K562 (cell line): ENCODE data around the gene PIGT. TPM values are rescaled to one million over a fixed set of nuclear protein-coding genes. Genes with fewer than 3 reads are reported as not detected.

Experiments used
- ELK1 ChIP-seq: sonication (generic); formaldehyde crosslinking; IDR thresholded peaks from 2 replicates; pipeline ENCODE4 v1.8.1; 2022; ENCODE audit warnings: missing genetic modification reagents
- GTF2E2 ChIP-seq: fragments of 200-800 bp; sonication (Bioruptor generic); IDR thresholded peaks from 2 replicates; pipeline ENCODE4 v1.6.1; 2016; ENCODE audit warnings: missing genetic modification characterization, missing compliant biosample characterization
- GTF3C2 ChIP-seq: IDR thresholded peaks from 3 replicates; pipeline ENCODE4 v1.6.1; 2011; ENCODE audit warnings: borderline replicate concordance, mild to moderate bottlenecking, moderate library complexity; ENCODE audit not compliant: insufficient read length; ENCODE audit errors: extremely low read depth
- LARP7 ChIP-seq: fragments of 450-650 bp; IDR thresholded peaks from 2 replicates; pipeline ENCODE4 v1.6.1; 2016
- MIER1 ChIP-seq: fragments of 450-650 bp; IDR thresholded peaks from 2 replicates; pipeline ENCODE4 v1.6.1; 2016; ENCODE audit warnings: antibody characterized with exemption, mild to moderate bottlenecking, low read depth
- NFYB ChIP-seq: IDR thresholded peaks from 2 replicates; pipeline ENCODE4 v1.6.1; 2011; ENCODE audit warnings: mild to moderate bottlenecking, moderate library complexity; ENCODE audit not compliant: insufficient read length; ENCODE audit errors: extremely low read depth
- NKRF ChIP-seq: fragments of 450-650 bp; IDR thresholded peaks from 2 replicates; pipeline ENCODE4 v1.6.1; 2016; ENCODE audit warnings: borderline replicate concordance
- TCF3 ChIP-seq: sonication (generic); formaldehyde crosslinking; IDR thresholded peaks from 2 replicates; pipeline ENCODE4 v1.4.0; 2020; ENCODE audit warnings: mild to moderate bottlenecking, missing genetic modification reagents
- ZBTB8A ChIP-seq: fragments of 450-650 bp; IDR thresholded peaks from 2 replicates; pipeline ENCODE4 v1.6.1; 2018; ENCODE audit warnings: mild to moderate bottlenecking, moderate library complexity; ENCODE audit not compliant: partially characterized antibody
- ZNF121 ChIP-seq: sonication (generic); formaldehyde crosslinking; conservative IDR thresholded peaks from 2 replicates; pipeline ENCODE4 v1.8.0; 2022; ENCODE audit warnings: missing genetic modification reagents
- ZNF184 ChIP-seq: sonication (generic); formaldehyde crosslinking; IDR thresholded peaks from 2 replicates; pipeline ENCODE4 v1.5.0; 2020; ENCODE audit warnings: missing genetic modification reagents
- ZNF253 ChIP-seq: fragments of 250-450 bp; sonication (Bioruptor Pico); conservative IDR thresholded peaks from 2 replicates; pipeline ENCODE4 v1.6.1; 2021; ENCODE audit warnings: mild to moderate bottlenecking
- ZNF274 ChIP-seq: IDR thresholded peaks from 2 replicates; pipeline ENCODE4 v1.6.1; 2011; ENCODE audit warnings: low read depth, mild to moderate bottlenecking, low read length, moderate library complexity, borderline replicate concordance
- ZSCAN32 ChIP-seq: fragments of 450-650 bp; formaldehyde crosslinking; IDR thresholded peaks from 2 replicates; pipeline ENCODE4 v1.4.0; 2020; ENCODE audit warnings: mild to moderate bottlenecking, moderate library complexity
- polyA plus RNA-seq, 8 experiments: library from polyadenylated mRNA; depleted of rRNA in 4 of 8; stranded (reverse) in 5 of 8; unstranded in 3 of 8; fragments of >200 nt; fragmentation: Nextera tagmentation in 2 of 8; fragmentation: Illumina TruSeq in 1 of 8; extraction: Ambion mirVana in 2 of 8; extraction: Trizol in 1 of 8; gene quantifications; 2 replicates each; pipeline versions ENCODE4 v1.2.1 to v1.2.3, GENCODE V29; 2011 to 2014; ENCODE audit warnings: inconsistent platforms in 1 of 8, missing spikeins in 1 of 8
- total RNA-seq, 7 experiments: library from RNA; depleted of rRNA in 6 of 7; stranded (reverse); fragments of >200 nt in 6 of 7; fragmentation: Illumina TruSeq in 2 of 7; extraction: Trizol in 2 of 7; gene quantifications; 2 replicates each; pipeline versions ENCODE4 v1.2.1 to v1.2.3, GENCODE V29; 2011 to 2021; ENCODE audit warnings: low replicate concordance in 1 of 7
- TF ChIP-seq, protein P1 (sequence below): sonication (generic); formaldehyde crosslinking; IDR thresholded peaks from 2 replicates; pipeline ENCODE4 v1.4.0; 2020; ENCODE audit warnings: mild to moderate bottlenecking, missing genetic modification reagents
- TF ChIP-seq, protein P2 (sequence below): fragments of 450-650 bp; formaldehyde crosslinking; IDR thresholded peaks from 2 replicates; pipeline ENCODE4 v1.4.0; 2020; ENCODE audit warnings: mild to moderate bottlenecking, moderate library complexity

The PIGT gene
- total and polyA plus RNA-seq, 9 of the 15 experiments (the other 6 are each of a cell fraction or from before 2014, with no cell fraction given), result 14.6 to 108 (median 46.9) TPM

GRCh38 chr20:45415822-45416637 is at the start of gene PIGT (continued):
- TF ChIP-seq, protein P1, sequence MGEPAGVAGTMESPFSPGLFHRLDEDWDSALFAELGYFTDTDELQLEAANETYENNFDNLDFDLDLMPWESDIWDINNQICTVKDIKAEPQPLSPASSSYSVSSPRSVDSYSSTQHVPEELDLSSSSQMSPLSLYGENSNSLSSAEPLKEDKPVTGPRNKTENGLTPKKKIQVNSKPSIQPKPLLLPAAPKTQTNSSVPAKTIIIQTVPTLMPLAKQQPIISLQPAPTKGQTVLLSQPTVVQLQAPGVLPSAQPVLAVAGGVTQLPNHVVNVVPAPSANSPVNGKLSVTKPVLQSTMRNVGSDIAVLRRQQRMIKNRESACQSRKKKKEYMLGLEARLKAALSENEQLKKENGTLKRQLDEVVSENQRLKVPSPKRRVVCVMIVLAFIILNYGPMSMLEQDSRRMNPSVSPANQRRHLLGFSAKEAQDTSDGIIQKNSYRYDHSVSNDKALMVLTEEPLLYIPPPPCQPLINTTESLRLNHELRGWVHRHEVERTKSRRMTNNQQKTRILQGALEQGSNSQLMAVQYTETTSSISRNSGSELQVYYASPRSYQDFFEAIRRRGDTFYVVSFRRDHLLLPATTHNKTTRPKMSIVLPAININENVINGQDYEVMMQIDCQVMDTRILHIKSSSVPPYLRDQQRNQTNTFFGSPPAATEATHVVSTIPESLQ, result 0 out of 2 replicates have a peak, but pooled peaks have one; percentile 67
- TF ChIP-seq ZNF253 (no peak), ZNF274 (no peak), GTF3C2 (no peak), GTF2E2 (tag) (peak; percentile 38; the same call in 1 of the 2 replicates), ZNF121 (no peak), TCF3 (CRISPR knock-in tag) (peak; percentile 13; the same call in 1 of the 2 replicates), ZNF184 (no peak), ZBTB8A (no peak), ELK1 (no peak), LARP7 (no peak), NKRF (peak; percentile 94), NFYB (peak; percentile 72), ZSCAN32 (CRISPR knock-in tag) (0 out of 2 replicates have a peak, but pooled peaks have one; percentile 31), MIER1 (no peak)
- TF ChIP-seq, protein P2, sequence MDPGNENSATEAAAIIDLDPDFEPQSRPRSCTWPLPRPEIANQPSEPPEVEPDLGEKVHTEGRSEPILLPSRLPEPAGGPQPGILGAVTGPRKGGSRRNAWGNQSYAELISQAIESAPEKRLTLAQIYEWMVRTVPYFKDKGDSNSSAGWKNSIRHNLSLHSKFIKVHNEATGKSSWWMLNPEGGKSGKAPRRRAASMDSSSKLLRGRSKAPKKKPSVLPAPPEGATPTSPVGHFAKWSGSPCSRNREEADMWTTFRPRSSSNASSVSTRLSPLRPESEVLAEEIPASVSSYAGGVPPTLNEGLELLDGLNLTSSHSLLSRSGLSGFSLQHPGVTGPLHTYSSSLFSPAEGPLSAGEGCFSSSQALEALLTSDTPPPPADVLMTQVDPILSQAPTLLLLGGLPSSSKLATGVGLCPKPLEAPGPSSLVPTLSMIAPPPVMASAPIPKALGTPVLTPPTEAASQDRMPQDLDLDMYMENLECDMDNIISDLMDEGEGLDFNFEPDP (CRISPR knock-in tag), result no peak
